HepG2 (cell line): ENCODE results near the gene RASL10A. TPM values are rescaled to one million over a fixed set of nuclear protein-coding genes. Genes with fewer than 3 reads are reported as not detected.

Source experiments
- ATAC-seq: fragments of 200-7000 bp; cut with Tn5 transposase; 3 replicates; pipeline ENCODE4 v1.9.1; 2020; ENCODE audit warnings: mild to moderate bottlenecking, moderate library complexity
- BruUV-seq: library from RNA; stranded (reverse); fragments of 400-500 nt; replicated peaks from 2 replicates; lab custom pipeline; 2021; lab: Mats Ljungman, UMichigan
- CTCF ChIA-PET: fragments of 300-600 bp; formaldehyde crosslinking; extraction: SDS; loops from one replicate; lab custom pipeline; 2021; ENCODE audit warnings: low total read pairs, inconsistent platforms, low intra/inter-chr PET ratio; lab: Yijun Ruan, JAX
- POLR2A ChIA-PET: fragments of 350-600 bp; sonication (Branson Sonifier 250); formaldehyde crosslinking; loops from one replicate; lab custom pipeline; 2020; ENCODE audit warnings: antibody characterized with exemption, inconsistent platforms; lab: Yijun Ruan, JAX
- DNase-seq: peaks from one replicate; pipeline ENCODE4 v3.0.0-alpha.2; 2015; ENCODE audit warnings: low spot score
- FAIRE-seq: peaks from 3 replicates; lab custom pipeline; 2011; peaks lifted over from hg19 to GRCh38; lab: Jason Lieb, UNC
- H2AFZ ChIP-seq: one replicate; pipeline ENCODE4 v1.6.1; 2011; ENCODE audit warnings: low read length, inconsistent platforms
- H3K27ac ChIP-seq: fragments of 300-600 bp; 3 replicates; pipeline ENCODE4 v1.8.0; 2011; ENCODE audit warnings: mixed run types, mild to moderate bottlenecking, mixed read lengths, low read length, inconsistent platforms; ENCODE audit not compliant: insufficient read depth; ENCODE audit errors: extremely low read length
- H3K27me3 ChIP-seq, 2 experiments: fragments of 200-600 bp in 1 of 2; 2 replicates in 1 of 2; 3 replicates in 1 of 2; pipeline versions ENCODE4 v1.6.0 to v1.8.0; 2011; ENCODE audit warnings: low read length in 2 of 2, mild to moderate bottlenecking in 2 of 2, moderate library complexity in 2 of 2, inconsistent platforms in 1 of 2; ENCODE audit not compliant: insufficient read depth in 2 of 2, control insufficient read depth in 1 of 2
- H3K36me3 ChIP-seq, 2 experiments: fragments of 200-600 bp in 1 of 2; replicated peaks in 1 of 2; 2 replicates in 1 of 2; 3 replicates in 1 of 2; pipeline versions ENCODE4 v1.5.1 to v1.8.0; 2011; ENCODE audit warnings: low read length in 2 of 2, inconsistent platforms in 1 of 2; ENCODE audit not compliant: insufficient read depth in 2 of 2, control insufficient read depth in 1 of 2
- H3K4me1 ChIP-seq: 2 replicates; pipeline ENCODE4 v1.5.1; 2012; ENCODE audit warnings: low read length, inconsistent platforms; ENCODE audit not compliant: insufficient read depth
- H3K4me2 ChIP-seq: 2 replicates; pipeline ENCODE4 v1.6.0; 2011; ENCODE audit warnings: low read depth, low read length, inconsistent platforms
- H3K4me3 ChIP-seq, 3 experiments: fragments of 200-600 bp in 1 of 3; sonication (generic), shearing (Covaris generic) in 1 of 3; replicated peaks in 1 of 3; 2 replicates each; pipeline ENCODE4 v1.5.1; 2011 to 2016; ENCODE audit warnings: low read length in 3 of 3, inconsistent platforms in 2 of 3, low read depth in 2 of 3, mild to moderate bottlenecking in 2 of 3, control low read depth in 1 of 3, mixed read lengths in 1 of 3; ENCODE audit not compliant: insufficient read depth in 1 of 3
- H3K79me2 ChIP-seq: one replicate; pipeline ENCODE4 v1.6.1; 2011; ENCODE audit warnings: low read length, inconsistent platforms; ENCODE audit not compliant: insufficient read depth
- H3K9ac ChIP-seq: 2 replicates; pipeline ENCODE4 v1.6.0; 2011; ENCODE audit warnings: mild to moderate bottlenecking, low read depth, low read length, inconsistent platforms; ENCODE audit not compliant: insufficient read depth
- H3K9me3 ChIP-seq: 2 replicates; pipeline ENCODE4 v1.5.1; 2012; ENCODE audit warnings: mild to moderate bottlenecking, low read length
- H4K20me1 ChIP-seq: 2 replicates; pipeline ENCODE4 v1.6.0; 2011; ENCODE audit warnings: inconsistent platforms, mild to moderate bottlenecking, low read length, moderate library complexity; ENCODE audit not compliant: insufficient read depth
- BORCS8-MEF2B ChIP-seq: sonication (generic); formaldehyde crosslinking; IDR thresholded peaks from 2 replicates; pipeline ENCODE4 v1.8.0; 2022; ENCODE audit warnings: mild to moderate bottlenecking, missing genetic modification reagents
- FOXK2 ChIP-seq: fragments of 450-650 bp; IDR thresholded peaks from 2 replicates; pipeline ENCODE4 v1.6.1; 2016
- GFI1 ChIP-seq: sonication (generic); formaldehyde crosslinking; IDR thresholded peaks from 2 replicates; pipeline ENCODE4 v1.5.0; 2020; ENCODE audit warnings: missing genetic modification reagents, mild to moderate bottlenecking, borderline replicate concordance
- ISX ChIP-seq: sonication (generic); formaldehyde crosslinking; conservative IDR thresholded peaks from 2 replicates; pipeline ENCODE4 v1.5.0; 2020; ENCODE audit warnings: missing genetic modification reagents
- KAT2B ChIP-seq: fragments of 150-350 bp; IDR thresholded peaks from 2 replicates; pipeline ENCODE4 v1.6.1; 2014; ENCODE audit warnings: low read depth, low read length, borderline replicate concordance
- MEIS1 ChIP-seq: sonication (generic); formaldehyde crosslinking; IDR thresholded peaks from 2 replicates; pipeline ENCODE4 v1.9.0; 2021; ENCODE audit warnings: mild to moderate bottlenecking, missing genetic modification reagents, moderate library complexity, borderline replicate concordance
- NR2F1 ChIP-seq, 2 experiments: fragments of 450-650 bp in 1 of 2; formaldehyde crosslinking in 1 of 2; IDR thresholded peaks; 2 replicates each; pipeline versions ENCODE4 v1.5.0 to v1.6.1; 2016 to 2020; ENCODE audit warnings: mild to moderate bottlenecking in 1 of 2, missing compliant biosample characterization in 1 of 2, missing genetic modification reagents in 1 of 2, moderate library complexity in 1 of 2
- PAWR ChIP-seq: sonication (generic); formaldehyde crosslinking; IDR thresholded peaks from 2 replicates; pipeline ENCODE4 v1.4.0; 2020; ENCODE audit warnings: missing genetic modification reagents, mild to moderate bottlenecking, borderline replicate concordance
- RFXAP ChIP-seq: sonication (generic); formaldehyde crosslinking; IDR thresholded peaks from 2 replicates; pipeline ENCODE4 v1.4.0; 2020; ENCODE audit warnings: missing genetic modification reagents, borderline replicate concordance
- SALL2 ChIP-seq: sonication (generic); formaldehyde crosslinking; IDR thresholded peaks from 2 replicates; pipeline ENCODE4 v1.8.1; 2023; ENCODE audit warnings: mild to moderate bottlenecking, missing genetic modification reagents, inconsistent platforms
- SIN3B ChIP-seq: fragments of 150-350 bp; IDR thresholded peaks from 2 replicates; pipeline ENCODE4 v1.6.1; 2014; ENCODE audit warnings: low read length
- TBX3 ChIP-seq: fragments of 450-650 bp; IDR thresholded peaks from 2 replicates; pipeline ENCODE4 v1.6.1; 2017; ENCODE audit warnings: antibody characterized with exemption, mild to moderate bottlenecking, inconsistent platforms, borderline replicate concordance
- ZFP37 ChIP-seq: sonication (generic); formaldehyde crosslinking; IDR thresholded peaks from 2 replicates; pipeline ENCODE4 v1.4.0; 2020; ENCODE audit warnings: missing genetic modification reagents, borderline replicate concordance
- ZNF225 ChIP-seq: sonication (generic); formaldehyde crosslinking; IDR thresholded peaks from 2 replicates; pipeline ENCODE4 v1.4.0; 2020; ENCODE audit warnings: mild to moderate bottlenecking, missing genetic modification reagents
- ZNF556 ChIP-seq: sonication (generic); formaldehyde crosslinking; IDR thresholded peaks from 2 replicates; pipeline ENCODE4 v1.4.0; 2020; ENCODE audit warnings: mild to moderate bottlenecking, missing genetic modification reagents, borderline replicate concordance
- ZNF577 ChIP-seq: sonication (generic); formaldehyde crosslinking; IDR thresholded peaks from 2 replicates; pipeline ENCODE4 v1.4.0; 2020; ENCODE audit warnings: mild to moderate bottlenecking, low read depth, missing genetic modification reagents, borderline replicate concordance
- ZNF614 ChIP-seq: IDR thresholded peaks from 2 replicates; pipeline ENCODE4 v1.6.1; 2018; ENCODE audit warnings: missing biosample characterization, missing genetic modification reagents, inconsistent platforms, borderline replicate concordance
- ZNF782 ChIP-seq: sonication (generic); formaldehyde crosslinking; IDR thresholded peaks from 2 replicates; pipeline ENCODE4 v1.4.0; 2020; ENCODE audit warnings: missing genetic modification reagents, mild to moderate bottlenecking, borderline replicate concordance
- WGBS: methylation state at CpG from one replicate; pipeline ENCODE4 v1.1.6; 2017; ENCODE audit warnings: low lambda C conversion rate; 5-methylcytosine and 5-hydroxymethylcytosine counted together
- in situ Hi-C: cut with HindIII; loops from 2 replicates; pipeline ENCODE4 v1.10.0; 2017; ENCODE audit warnings: low pct_unique_long_range_greater_than_20kb; ENCODE audit not compliant: extremely low pct_ligation_motif_present
- intact Hi-C: fragments of 100-400 bp; cut with micrococcal nuclease; formaldehyde crosslinking; loops from one replicate; pipeline ENCODE4 v1.10.0; 2022; ENCODE audit not compliant: unreplicated experiment
- polyA plus RNA-seq, 8 experiments: library from polyadenylated mRNA; depleted of rRNA in 3 of 8; stranded (reverse) in 7 of 8; unstranded in 1 of 8; fragments of >200 nt; fragmentation: Illumina TruSeq in 4 of 8; extraction: Trizol in 4 of 8; gene quantifications; 2 replicates each; pipeline versions ENCODE4 v1.2.1 to v1.2.3, GENCODE V29; 2011 to 2016; ENCODE audit warnings: low read depth in 4 of 8, missing spikeins in 1 of 8, mixed read lengths in 1 of 8; ENCODE audit not compliant: insufficient read depth in 1 of 8
- total RNA-seq, 5 experiments: library from RNA; depleted of rRNA; stranded (reverse); fragments of >200 nt; fragmentation: Illumina TruSeq; extraction: Trizol; gene quantifications; 2 replicates each; pipeline ENCODE4 v1.2.3, GENCODE V29; 2016; ENCODE audit warnings: low read depth in 1 of 5
- TF ChIP-seq, protein P1 (sequence below): IDR thresholded peaks from 2 replicates; pipeline ENCODE4 v1.6.1; 2018; ENCODE audit warnings: missing genetic modification reagents

The RASL10A gene
- total and polyA plus RNA-seq, 2 of the 13 experiments (the other 11 are each of a cell fraction or from before 2014, with no cell fraction given): 0.05 to 0.22 TPM

DNA sequence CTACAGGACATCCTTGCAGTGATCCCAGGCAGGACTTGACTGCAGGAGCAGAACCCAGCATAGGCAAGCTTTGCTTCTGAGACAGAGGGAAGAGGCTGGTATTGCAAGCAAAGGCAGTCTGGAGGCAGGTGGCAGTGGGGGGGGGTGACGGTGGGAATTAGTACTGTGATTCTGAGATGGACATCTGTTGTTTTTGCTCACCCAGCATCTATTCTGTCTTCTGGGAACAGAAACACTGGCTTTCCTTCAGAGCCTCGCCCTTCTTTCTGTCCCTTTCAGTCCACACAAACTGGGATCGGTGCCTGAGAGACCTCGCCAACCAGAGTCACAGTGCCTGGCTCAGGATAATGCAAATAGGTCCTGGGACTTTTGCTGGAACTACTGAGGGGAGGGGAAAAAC, 31.2 kb upstream of the RASL10A start:
- BruUV-seq: no TSS peak
- TF ChIP-seq ZFP37 (no peak), NR2F1 (CRISPR knock-in tag; IDR thresholded peaks at IDR 0.05) (no peak), SIN3B (no peak), ZNF556 (CRISPR knock-in tag) (no peak), ZNF577 (no peak), GFI1 (CRISPR knock-in tag) (no peak), FOXK2 (no peak), SALL2 (CRISPR knock-in tag) (no peak), RFXAP (no peak), ZNF782 (CRISPR knock-in tag) (no peak), MEIS1 (CRISPR knock-in tag) (no peak), ISX (CRISPR knock-in tag) (no peak), ZNF614 (CRISPR knock-in tag) (no peak), ZNF225 (CRISPR knock-in tag) (no peak), BORCS8-MEF2B (no peak), KAT2B (no peak), TBX3 (no peak), PAWR (CRISPR knock-in tag) (no peak)
- TF ChIP-seq, protein P1, sequence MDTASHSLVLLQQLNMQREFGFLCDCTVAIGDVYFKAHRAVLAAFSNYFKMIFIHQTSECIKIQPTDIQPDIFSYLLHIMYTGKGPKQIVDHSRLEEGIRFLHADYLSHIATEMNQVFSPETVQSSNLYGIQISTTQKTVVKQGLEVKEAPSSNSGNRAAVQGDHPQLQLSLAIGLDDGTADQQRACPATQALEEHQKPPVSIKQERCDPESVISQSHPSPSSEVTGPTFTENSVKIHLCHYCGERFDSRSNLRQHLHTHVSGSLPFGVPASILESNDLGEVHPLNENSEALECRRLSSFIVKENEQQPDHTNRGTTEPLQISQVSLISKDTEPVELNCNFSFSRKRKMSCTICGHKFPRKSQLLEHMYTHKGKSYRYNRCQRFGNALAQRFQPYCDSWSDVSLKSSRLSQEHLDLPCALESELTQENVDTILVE (CRISPR knock-in tag): no peak
- TF ChIP-seq, all 625 proteins: peak for 0
- ATAC-seq (no peak), DNase-seq (no peak), FAIRE-seq (no peak)
- Histone ChIP-seq H3K9ac (no peak overlapping the region), H3K79me2 (no peaks in the 10 kb centered on the region), H3K9me3 (no peaks in the 10 kb centered on the region), H3K4me2 (no peak overlapping the region), H3K4me3 (no peak overlapping the region), H3K27ac (no peak overlapping the region), H2AFZ (no peak overlapping the region), H3K36me3 (peaks cover 15 to 50% of the 10 kb centered on the region in 2 experiments), H3K4me1 (peaks cover 29% of the 10 kb centered on the region), H3K27me3 (no peaks in the 10 kb centered on the region), H4K20me1 (no peaks in the 10 kb centered on the region)
- 96% methylated on average over 4 of the region's 4 CpGs for WGBS
- POLR2A ChIA-PET: no interaction called here
- intact Hi-C loops: no loop called here
- in situ Hi-C loops: no loop called here
- CTCF ChIA-PET: no interaction called here
